Activated effector memory CD4-positive, alpha-beta T cell treated with anti-CD3 and anti-CD28 coated beads, Interleukin-2, amount 50 U/mL, for 16 hours (primary cell): ENCODE measurements around the gene CILP.

Experiments
- DNase-seq: peaks from one replicate; pipeline ENCODE4 v3.0.0-alpha.2; 2020

CILP gene

DNA sequence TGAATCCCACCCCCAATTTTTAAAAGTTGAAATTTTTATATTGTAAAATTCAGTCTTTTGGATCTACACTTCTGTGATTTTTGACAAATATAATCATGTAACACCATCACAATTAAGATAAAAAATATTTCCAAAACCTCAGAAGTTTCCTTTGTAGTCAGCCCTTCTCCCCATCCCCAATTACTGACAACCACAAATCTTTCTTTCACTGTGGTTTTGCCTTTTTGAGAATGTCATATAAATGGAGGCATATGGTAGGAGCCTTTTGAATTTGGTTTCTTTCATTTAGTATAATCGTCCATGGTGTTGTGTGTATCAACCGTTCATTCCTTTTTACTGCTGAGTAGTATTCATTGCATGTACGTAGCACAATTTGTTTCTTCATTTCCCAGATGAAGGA, 7.9 kb upstream of the CILP start:
- DNase-seq: no peak

DNA sequence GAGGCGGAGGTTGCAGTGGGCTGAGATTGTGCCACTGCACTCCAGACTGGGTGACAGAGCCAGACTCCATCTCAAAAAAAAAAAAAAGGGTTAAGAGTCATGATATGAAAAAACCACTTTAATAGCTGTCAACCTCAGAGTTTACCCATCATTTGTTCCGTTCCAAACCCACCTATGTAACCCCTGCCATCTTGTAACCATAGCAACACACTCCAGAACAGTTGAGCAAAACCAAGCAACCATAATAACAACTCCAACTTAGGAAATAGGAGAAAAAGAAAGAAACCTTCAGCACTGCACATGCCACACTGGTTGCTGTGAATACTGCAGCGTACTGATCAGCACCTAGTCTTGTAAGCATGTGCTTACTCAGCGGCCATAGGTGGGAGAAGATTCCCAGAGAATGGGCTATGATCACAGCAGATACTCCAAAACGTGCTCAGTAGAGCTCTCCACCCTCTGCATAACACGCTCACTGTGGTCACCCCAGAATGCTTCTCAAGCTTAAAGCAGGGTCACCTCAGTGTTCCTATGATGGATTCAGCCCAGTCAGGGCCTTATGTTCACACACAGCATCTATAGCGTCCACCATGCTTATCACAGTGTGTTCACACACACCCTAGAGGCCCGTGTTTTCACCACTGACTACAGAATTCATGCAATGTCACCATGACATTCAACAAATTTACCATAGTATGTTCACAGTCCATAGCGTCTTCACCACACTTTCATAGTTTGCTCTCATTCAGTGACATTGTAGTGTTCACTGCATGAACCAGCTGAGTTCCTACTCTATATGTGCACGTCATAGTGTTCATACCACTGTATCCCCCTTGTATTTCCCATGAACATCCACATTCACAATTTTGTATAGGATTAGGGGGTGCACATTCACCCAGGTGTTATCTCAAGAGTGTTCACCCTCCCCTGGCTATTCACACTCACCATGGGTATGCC, 6.5 kb upstream of the CILP start:
- no peak for DNase-seq

DNA sequence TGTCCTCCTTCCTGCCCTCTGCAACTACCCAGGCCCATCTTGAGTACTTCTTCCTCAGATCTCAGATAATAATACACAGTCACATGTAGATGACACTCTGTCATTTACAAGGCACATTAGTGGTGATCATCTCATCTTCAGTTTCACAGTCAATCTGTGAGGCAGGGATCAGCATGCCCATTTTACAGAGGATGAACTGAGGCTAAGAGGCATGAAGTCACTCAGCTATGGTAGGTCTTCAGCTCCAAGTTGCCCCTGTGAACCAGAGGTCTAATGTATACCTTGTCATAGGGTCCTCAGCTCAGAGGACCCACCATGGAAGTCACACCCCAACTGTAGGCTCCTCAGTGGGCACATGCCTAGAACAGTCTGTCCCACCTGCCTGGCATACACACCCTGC, 4.2 kb upstream of the CILP start:
- DNase-seq: no peak

DNA sequence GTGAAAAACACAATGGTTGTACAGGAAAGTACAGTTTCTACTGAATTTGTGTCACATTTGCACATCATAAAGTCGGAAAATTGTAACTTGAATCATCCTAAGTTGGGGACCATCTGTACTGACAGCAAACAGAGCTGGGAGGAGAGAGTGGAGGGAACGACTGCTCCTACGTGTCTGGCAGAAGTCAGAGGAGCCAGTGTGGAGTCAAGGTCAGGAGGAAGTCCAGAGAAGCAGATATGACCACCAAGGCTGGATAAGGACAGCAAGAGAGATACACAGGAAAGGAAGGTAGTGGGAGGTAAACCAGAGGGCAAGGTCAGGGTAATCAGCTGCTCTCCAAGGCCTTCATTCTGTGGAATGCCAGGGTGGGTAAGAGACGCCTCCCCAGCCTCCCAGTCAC, 2.7 kb upstream of the CILP start:
- DNase-seq: no peak

DNA sequence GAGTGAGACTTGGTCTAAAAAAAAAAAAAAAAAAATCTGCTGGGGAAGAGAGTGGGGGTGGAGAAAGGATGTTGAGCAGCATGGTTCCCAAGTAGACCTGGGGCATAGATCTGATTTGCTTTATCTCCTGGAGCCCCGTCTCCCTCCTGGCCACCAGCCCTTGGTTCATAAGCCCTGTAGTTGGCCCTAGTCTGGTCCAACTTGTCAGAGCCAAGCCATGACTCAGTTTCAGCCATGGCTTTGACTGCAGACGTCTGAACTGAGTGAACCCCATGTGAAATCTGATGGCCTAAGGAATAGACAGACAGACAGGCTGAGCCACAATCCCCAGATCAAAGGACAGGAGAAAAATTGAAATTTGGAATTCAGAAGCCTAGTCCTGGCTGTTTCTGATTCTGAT, 2.0 kb upstream of the CILP start:
- no peak for DNase-seq

DNA sequence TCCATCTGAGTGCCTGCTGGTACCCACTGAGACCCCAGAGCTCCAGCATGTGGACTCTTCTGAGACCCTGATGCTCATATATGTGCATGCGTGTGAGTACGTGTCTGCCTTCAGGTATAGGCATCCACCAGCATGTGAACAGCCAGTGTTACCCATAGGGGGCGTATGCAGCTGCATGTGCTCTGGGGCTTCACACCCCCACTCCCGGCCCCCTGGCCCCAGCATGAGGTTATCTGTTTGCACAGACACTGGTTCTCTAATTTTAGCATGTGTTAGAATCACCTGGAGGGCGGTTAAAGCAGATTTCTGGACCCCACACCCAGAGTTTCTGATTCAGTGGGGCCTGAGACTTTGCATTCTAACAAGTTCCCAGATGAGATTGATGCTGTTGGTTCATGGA, 824 bp upstream of the CILP start:
- peak; percentile 66 for DNase-seq

DNA sequence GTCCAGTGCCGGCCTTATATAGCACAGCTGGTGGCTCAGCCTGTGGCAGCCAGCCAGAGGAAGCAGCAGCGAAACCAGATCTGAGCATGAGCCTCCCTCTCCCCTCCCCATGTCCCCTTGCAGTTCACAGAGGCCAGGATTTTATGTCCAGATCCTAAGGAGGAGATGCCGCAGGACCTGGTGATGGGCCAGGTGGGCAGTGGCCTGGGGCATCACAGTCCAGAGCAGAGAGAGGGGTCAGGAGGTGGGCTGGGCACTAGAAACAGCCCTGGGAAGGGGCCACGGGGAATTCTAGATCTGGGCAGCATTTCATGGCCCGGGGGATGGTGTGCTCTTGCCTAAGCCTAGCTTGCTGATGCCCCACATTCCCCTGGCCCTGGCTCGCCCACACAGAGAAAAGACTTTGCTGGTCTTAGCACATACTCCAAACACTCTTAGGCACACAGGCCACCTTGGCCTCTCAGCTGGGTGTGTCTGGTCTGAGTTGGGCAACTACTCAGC, 259 bp upstream of the CILP start:
- DNase-seq: no peak

DNA sequence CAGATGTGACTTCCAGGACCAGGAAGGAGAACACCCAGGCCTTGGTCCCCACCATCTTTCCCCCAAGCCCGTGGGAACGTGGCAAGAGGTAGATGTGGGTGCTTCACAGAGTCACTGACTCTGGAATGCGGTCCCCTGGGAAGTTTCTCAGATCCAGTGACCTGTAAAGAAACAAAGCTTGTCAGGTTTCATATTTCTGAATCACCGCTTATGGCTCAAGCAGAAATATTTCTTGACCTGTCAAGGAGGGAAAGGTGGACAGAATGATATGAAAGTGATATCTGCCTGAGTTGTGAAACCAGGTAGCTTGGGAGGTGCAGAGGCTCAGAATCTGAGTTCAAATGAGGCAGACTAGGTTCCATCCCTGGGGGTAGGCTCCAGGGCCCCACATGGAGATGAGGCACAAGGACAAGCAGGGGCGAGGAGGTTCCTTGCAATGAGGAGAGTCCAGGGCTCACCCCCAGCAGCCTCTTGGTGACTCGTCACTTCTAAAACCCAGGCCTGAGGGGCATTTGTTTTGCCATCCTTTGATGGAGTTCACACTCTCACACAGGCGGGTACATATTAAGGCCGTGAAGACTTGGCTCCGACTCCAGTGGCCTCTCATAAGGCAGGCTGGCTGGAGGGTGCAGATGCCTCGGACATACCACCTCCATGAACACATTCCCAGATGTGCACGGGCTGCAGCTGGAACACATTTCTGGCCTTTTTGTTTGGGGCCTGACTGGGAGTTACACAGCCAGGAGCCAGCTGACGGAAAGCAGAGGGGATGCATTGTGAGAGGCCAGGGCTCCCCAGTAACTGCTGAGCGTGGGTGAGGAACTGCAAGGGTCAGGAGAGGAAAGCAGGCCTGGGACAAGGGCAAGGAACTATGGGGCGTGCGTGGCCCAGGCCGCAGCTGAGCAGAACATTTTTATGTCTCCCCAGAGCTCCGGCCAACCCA, 1.3 kb downstream of the CILP start:
- no peak for DNase-seq

DNA sequence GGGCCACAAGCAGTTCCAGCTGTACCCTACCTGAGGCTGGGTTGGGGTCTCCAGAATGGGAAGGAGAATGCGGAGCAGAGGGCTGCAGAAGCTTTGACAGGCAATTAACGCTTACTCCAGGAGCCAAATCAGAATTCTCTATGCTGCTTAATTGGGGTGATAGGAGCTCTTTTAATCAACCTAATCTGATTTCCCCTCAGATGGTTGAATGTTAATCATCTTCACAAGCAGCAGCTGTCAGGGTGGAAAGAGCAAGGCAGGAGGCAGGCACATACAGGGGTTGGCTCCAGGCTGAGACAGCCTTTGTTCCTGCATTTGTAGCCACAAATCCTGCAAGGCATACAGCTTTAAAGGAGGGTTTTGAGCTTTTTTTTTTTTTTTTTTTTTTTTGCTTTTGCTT, 2.6 kb downstream of the CILP start:
- DNase-seq: peak; percentile 8

DNA sequence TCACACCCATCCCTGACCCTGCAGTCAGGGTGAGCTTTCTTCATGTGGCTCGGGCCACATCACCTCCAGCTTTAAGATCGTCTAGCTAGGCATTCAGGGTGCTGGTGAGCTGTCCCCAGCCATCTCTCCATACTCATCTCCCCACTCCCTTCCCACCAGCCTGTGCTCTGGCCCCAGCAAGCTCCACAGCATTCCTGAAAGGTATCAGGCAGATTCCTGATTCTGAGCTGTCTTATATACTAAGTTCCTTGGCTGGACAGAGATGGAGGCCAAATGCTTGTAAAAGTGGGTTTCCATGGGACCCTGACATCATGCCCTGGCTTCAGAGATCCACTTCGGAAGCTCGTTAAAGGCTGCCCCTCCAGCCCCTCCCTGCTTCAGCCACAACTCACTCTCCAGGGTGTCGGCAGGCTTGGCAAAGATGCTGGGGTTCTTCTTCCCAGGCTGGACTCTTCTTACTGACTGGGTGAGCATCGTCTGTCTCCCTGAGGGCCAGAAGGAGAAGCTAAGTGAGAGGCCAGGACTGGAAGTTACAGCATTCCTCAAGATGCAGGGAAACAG, 3.9 kb downstream of the CILP start:
- peak; percentile 34 for DNase-seq

DNA sequence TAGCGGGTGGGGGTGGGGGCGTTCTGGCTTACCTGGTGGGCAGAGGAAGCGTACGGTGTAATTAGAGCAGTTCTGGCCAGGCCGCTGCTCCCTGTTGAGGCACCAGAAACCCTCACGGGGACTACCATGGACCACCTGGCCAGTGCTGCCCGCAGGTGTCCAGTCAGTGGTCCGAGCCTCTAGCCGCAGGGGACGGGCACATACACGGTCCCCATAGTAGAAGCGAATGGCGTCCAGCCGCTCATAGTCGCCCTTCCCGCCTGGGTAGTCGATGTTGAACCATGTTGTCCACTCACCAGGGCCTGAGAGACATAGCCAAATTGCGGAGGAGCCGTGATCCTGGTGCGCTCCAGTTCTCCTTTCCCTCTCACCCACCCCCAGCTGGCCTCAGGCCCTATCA, 4.5 kb downstream of the CILP start:
- DNase-seq: peak; percentile 34

DNA sequence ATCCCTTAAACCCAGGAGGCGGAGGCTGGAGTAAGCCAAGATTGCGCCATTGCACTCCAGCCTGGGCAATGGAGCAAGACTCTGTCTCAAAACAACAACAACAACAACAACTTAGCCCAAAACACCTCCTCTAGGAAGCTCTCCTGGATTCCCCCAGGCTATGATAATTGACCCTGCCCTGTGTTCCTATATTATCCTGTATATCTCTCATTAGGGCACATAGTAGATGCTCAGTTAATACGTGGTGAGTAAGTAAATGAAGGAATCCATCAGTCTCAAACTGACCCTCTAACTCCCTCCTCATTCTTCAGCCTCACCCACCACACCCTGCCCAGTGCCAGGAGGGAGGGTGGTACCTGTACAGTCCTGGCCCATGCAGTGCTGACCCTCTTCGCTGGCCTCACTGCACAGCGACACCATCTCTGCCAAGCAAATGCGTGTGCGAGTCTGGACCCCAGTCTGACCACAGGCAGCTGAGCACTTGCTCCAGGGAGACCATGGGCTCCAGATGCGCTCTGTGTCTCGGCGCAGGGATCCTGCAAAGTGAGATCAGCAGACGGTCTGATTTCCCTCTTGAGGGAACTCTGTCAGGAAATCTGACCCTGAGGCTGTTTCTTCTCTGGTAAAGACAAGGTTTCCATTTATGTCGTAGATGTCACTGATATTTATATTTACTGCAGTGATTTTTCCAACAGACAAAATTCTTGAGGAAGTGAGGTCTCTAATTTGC, 6.2 kb downstream of the CILP start:
- no peak for DNase-seq

DNA sequence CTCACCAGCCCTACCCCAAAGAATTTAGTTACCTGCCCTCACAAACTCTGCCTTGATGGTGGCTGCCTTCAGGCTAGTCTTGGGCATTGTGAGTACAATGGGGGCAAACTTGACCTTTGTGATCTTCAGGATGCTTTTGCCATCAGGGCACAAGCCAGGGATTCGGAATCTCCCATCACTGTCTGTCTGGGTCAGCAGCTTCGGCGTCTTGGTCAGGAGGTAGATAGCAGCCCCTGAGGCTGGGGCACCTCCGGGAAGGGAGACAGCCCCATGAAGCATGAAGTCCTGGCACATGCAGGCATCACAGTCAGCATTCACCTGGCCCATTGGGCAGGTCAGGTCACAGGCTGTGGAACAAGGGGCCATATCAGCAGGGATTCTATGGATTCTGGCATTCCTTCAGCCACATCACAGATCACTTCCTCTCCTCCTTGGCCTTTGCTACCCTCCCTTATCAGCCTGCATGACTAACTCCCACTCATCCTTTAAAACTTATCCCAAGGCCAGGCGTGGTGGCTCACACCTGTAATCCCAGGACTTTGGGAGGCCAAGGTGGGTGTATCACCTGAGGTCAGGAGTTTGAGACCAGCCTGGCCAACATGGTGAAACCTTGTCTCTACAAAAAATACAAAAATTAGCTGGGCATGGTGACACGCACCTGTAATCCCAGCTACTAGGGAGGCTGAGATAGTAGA, 6.9 kb downstream of the CILP start:
- DNase-seq: peak; percentile 57

DNA sequence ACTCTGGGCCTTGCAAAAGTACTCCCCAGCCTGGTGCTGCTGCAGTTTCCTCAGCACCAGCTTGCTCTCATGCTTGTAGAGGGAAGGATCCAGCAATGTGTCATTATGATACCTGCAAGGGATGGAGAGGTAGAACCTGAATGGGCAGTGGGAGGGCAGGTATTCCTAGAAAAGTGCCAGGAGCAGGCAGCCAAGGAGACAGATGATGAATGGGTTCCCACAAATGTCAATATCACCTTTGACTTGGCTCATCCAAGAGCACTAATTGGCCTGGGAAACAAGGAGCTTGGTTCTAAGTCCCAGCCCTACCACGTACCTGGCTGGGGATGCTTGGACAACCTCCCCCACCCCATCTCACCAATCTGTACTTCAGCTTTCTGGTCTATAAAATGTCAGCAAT, 9.4 kb downstream of the CILP start:
- DNase-seq: peak; percentile 16

DNA sequence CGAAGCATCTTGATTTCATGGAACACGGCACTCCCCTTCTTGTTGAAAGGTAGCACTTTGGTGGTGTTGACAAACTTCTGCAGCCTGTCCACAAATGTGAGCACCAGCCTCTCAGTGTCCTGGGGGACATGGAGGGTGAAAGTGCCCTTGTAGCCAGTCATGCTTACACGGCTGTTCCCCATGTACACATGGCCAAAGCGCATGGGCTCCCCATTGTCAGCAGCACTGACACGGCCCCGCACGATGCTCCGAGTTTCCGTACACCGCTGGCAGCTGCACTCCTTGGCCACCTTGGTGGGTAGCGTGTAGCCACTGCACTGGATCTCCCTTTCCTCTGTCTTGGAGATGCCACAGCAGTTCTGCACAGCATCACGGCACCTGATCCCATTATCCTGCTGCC, 12.7 kb downstream of the CILP start:
- peak; percentile 31 for DNase-seq

DNA sequence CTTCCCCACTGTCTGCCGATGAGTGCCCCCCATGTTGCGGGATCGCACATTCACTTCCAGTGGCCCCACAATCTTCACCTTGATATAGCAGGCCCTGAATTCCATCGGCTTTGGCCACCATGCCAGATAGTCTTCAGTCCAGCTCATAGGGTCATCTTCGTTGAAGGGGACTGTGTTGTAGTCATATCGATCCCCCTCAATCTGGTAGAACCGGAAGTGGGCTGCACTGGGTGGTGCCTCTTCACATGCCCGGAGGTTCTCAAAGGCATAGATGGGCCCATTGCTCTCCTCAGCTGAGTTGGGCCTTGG, 14.0 kb downstream of the CILP start:
- DNase-seq: no peak

DNA sequence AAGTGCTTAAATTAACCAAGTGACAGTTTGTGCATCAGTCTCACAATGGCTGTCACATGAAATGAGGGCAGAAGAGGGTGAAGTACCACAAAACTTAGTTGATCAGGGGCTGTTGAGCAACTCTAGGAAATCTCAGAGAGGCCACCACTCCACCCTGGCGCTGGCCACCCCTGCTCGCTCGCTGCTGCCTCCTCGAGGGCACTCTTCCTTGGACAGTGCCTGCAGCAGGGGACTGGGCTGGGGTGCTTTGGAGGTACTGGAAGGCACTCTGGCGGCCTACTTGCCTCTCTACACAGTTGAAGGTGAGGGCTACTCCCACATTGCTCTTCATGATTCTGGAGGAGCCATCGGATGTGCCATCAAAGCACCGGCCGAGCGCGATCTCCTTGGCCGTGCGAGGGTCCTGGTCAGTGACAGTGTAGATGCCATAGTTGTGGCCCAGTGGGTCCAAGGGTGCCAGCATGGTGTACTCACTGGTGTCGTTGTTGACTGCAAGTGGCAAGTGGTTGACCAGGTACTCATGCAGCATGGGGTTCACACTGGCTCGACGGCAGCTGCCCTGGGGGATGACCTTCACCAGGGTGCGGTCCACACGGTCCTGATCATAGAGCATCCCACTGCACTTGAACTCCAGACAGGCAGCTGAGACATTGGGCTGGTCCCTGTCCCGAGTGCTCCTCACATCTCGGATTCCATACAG, 14.5 kb downstream of the CILP start:
- DNase-seq: peak; percentile 59

DNA sequence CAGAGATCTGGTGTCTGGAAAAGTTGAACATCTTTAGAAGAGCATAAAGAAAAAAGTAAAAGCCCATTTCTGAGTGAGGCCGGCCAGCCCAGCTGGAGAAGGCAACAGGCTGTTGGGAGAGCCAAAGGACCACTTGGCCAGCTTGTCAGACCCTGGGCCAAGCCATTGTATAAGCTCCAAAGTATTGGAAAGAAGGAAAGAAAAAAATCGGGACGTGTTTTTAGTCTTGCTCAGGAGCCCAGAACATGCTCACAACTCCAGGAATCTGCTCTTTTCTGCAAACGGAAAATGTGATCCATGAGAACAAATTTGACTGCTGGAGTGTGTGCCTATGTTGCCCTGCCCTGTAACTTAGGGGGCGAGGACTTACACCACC, 15.7 kb downstream of the CILP start:
- no peak for DNase-seq

DNA sequence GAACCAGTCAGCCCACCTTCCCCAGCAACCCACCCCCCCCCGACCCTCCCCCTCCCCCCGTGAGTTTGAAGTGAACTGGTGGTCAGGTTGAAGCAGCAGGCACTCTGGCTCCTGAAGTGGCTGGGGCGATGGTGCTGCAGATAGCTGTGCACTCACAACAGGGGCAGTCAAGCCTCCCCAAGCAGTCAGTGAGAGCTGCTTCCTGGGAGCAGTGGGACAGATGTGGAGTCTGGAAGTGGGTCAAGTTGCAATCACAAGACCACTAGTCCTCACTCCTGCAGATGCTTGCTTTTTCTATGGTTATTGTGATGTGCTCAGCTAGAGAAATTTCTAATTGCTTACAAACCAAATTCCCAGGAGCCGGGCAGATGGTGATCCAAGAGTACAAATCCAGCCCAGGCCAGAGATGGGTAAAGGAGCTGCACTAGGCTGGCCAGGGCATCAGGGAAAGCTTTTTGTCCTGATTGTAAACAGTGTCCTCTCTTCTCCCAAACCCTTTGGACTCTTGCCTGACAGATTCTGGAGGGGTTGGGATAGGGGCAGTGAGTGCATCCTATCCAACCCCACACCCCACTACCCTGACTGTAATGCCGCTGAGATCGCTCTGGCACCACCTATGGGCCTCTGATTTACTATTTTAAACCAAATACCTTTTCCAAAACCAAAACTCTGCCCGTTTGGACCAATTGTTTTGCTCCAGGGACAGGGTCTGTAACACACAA, 16.3 kb downstream of the CILP start:
- peak; percentile 61 for DNase-seq

DNA sequence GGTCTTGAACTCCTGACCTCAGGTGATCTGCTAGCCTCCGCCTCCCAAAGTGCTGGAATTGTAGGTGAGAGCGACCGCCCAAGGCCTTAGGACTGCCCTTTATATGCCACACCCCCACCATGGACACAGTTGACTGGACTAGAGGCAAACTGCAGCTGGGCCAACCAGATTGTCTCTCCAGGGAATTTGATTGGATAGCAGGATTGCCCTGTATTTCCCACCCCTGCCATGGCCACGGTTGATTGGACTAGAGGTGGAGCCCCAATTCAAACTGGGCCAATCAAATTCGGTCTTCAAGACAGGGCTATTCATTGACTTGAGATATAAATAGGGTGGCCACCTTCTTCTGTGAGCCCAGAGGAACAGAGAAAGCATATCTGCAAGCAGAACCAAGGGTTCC, 19.3 kb downstream of the CILP start:
- peak; percentile 22 for DNase-seq
